PC-9 (cell line): Measurements from ENCODE around the gene VWA2. TPM values are rescaled to one million over a fixed set of nuclear protein-coding genes. Genes with fewer than 3 reads are reported as not detected.

Source experiments
- BruUV-seq: library from RNA; stranded (reverse); fragments of 400-500 nt; replicated peaks from 2 replicates; lab custom pipeline; 2021; lab: Mats Ljungman, UMichigan
- CTCF ChIA-PET: fragments of 300-600 bp; sonication (Branson Sonifier 250); formaldehyde crosslinking; loops from one replicate; lab custom pipeline; 2022; ENCODE audit warnings: antibody characterized with exemption; lab: Charles Lee
- POLR2A ChIA-PET: fragments of 300-600 bp; sonication (Branson Sonifier 250); formaldehyde crosslinking; loops from one replicate; lab custom pipeline; 2022; ENCODE audit warnings: antibody characterized with exemption; ENCODE audit not compliant: unreplicated experiment; lab: Charles Lee
- DNase-seq, 2 experiments: peaks; one replicate each; pipeline versions ENCODE4 v3.0.0 to v3.0.0-alpha.2; 2015 to 2022; ENCODE audit warnings: mixed read lengths in 1 of 2
- H2AFZ ChIP-seq: fragments of 200-600 bp; sonication (generic); 2 replicates; pipeline ENCODE4 v1.8.1; 2017; ENCODE audit warnings: antibody characterized with exemption
- H3F3A ChIP-seq: fragments of 200-600 bp; sonication (generic); 2 replicates; pipeline ENCODE4 v1.8.1; 2017; ENCODE audit warnings: antibody characterized with exemption, mild to moderate bottlenecking, low read depth; ENCODE audit not compliant: insufficient read depth
- H3K27ac ChIP-seq: fragments of 200-600 bp; sonication (generic); 2 replicates; pipeline ENCODE4 v1.6.1; 2016; ENCODE audit warnings: mixed run types
- H3K27me3 ChIP-seq: fragments of 200-600 bp; sonication (generic); 2 replicates; pipeline ENCODE4 v1.6.1; 2016; ENCODE audit warnings: low read depth, mixed run types; ENCODE audit not compliant: insufficient read depth
- H3K36me3 ChIP-seq: fragments of 200-600 bp; sonication (generic); 2 replicates; pipeline ENCODE4 v1.6.1; 2016; ENCODE audit warnings: low read depth, mixed run types
- H3K4me1 ChIP-seq: fragments of 200-600 bp; sonication (generic); replicated peaks from 2 replicates; pipeline ENCODE4 v1.6.1; 2016; ENCODE audit warnings: mixed run types; ENCODE audit not compliant: insufficient read depth
- H3K4me2 ChIP-seq: fragments of 200-600 bp; sonication (generic); 2 replicates; pipeline ENCODE4 v1.6.1; 2017; ENCODE audit warnings: mixed run types
- H3K4me3 ChIP-seq: fragments of 200-600 bp; sonication (generic); 2 replicates; pipeline ENCODE4 v1.6.1; 2016; ENCODE audit warnings: mixed run types
- H3K79me2 ChIP-seq: fragments of 200-600 bp; sonication (generic); 2 replicates; pipeline ENCODE4 v1.6.1; 2017; ENCODE audit warnings: low read depth, mixed run types
- H3K9me2 ChIP-seq: fragments of 200-600 bp; sonication (generic); 2 replicates; pipeline ENCODE4 v1.8.1; 2017; ENCODE audit warnings: mild to moderate bottlenecking; ENCODE audit not compliant: insufficient read depth
- H3K9me3 ChIP-seq: fragments of 200-600 bp; sonication (generic); 2 replicates; pipeline ENCODE4 v1.8.1; 2016; ENCODE audit warnings: low read depth; ENCODE audit not compliant: insufficient read depth
- H4K20me1 ChIP-seq: fragments of 200-600 bp; sonication (generic); 2 replicates; pipeline ENCODE4 v1.8.1; 2017; ENCODE audit not compliant: insufficient read depth
- EZH2 ChIP-seq: fragments of 200-600 bp; sonication (generic); IDR thresholded peaks from 2 replicates; pipeline ENCODE4 v1.8.0; 2017; ENCODE audit warnings: antibody characterized with exemption, low read depth
- intact Hi-C: fragments of 100-400 bp; cut with micrococcal nuclease; formaldehyde crosslinking; loops from one replicate; pipeline ENCODE4 v1.10.0; 2022; ENCODE audit not compliant: unreplicated experiment
- total RNA-seq: library from RNA; stranded (reverse); gene quantifications from 2 replicates; pipeline ENCODE4 v1.2.3, GENCODE V29; 2021
- TF ChIP-seq, protein P1 (sequence below): fragments of 200-600 bp; sonication (generic); conservative IDR thresholded peaks from 2 replicates; pipeline ENCODE4 v1.6.1; 2017; ENCODE audit warnings: mixed run types, antibody characterized with exemption, mild to moderate bottlenecking, moderate library complexity

Gene VWA2
- total RNA-seq, 1 experiment from 2014 or later, result 0.48 TPM

- H3K36me3 ChIP-seq, result no peaks in the 10 kb centered on the region
- H3K4me1 ChIP-seq, result peaks cover 9% of the 10 kb centered on the region
- H3K9me3 ChIP-seq, result no peaks in the 10 kb centered on the region
- H3K4me2 ChIP-seq, result no peak overlapping the region
- BruUV-seq, result no TSS peak
- H3K4me3 ChIP-seq, result no peak overlapping the region
- no peak for DNase-seq
- no peaks in the 10 kb centered on the region for H3F3A ChIP-seq
- intact Hi-C loops, result loop anchor here (10.0 kb wide), 1 partner anchor 481 kb away; no protein-coding TSS in a partner anchor
- TF ChIP-seq, protein P1, sequence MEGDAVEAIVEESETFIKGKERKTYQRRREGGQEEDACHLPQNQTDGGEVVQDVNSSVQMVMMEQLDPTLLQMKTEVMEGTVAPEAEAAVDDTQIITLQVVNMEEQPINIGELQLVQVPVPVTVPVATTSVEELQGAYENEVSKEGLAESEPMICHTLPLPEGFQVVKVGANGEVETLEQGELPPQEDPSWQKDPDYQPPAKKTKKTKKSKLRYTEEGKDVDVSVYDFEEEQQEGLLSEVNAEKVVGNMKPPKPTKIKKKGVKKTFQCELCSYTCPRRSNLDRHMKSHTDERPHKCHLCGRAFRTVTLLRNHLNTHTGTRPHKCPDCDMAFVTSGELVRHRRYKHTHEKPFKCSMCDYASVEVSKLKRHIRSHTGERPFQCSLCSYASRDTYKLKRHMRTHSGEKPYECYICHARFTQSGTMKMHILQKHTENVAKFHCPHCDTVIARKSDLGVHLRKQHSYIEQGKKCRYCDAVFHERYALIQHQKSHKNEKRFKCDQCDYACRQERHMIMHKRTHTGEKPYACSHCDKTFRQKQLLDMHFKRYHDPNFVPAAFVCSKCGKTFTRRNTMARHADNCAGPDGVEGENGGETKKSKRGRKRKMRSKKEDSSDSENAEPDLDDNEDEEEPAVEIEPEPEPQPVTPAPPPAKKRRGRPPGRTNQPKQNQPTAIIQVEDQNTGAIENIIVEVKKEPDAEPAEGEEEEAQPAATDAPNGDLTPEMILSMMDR, result no peak
- TF ChIP-seq EZH2, result no peak
- CTCF ChIA-PET, result interaction anchor here (0.6 to 2.7 kb wide), 6 partner anchors 99 to 599 kb away, joined by 3 to 18 read pairs (median 3); no protein-coding TSS in a partner anchor
- H3K27ac ChIP-seq, result no peak overlapping the region
- no peaks in the 10 kb centered on the region for H3K27me3 ChIP-seq
- H3K79me2 ChIP-seq, result no peaks in the 10 kb centered on the region
- H2AFZ ChIP-seq, result no peak overlapping the region
- H4K20me1 ChIP-seq, result no peaks in the 10 kb centered on the region
- POLR2A ChIA-PET, result no interaction called here
- no peaks in the 10 kb centered on the region for H3K9me2 ChIP-seq
Observed at GRCh38 chr10:114303556-114303955, 64.5 kb downstream of the VWA2 start.

- H4K20me1 ChIP-seq, result no peaks in the 10 kb centered on the region
- H3K4me3 ChIP-seq, result no peak overlapping the region
- H3K79me2 ChIP-seq, result no peaks in the 10 kb centered on the region
- ChIA-PET POLR2A (no interaction called here), CTCF (interaction anchor here (0.6 to 2.7 kb wide), 6 partner anchors 99 to 600 kb away, joined by 3 to 18 read pairs (median 3); no protein-coding TSS in a partner anchor)
- H2AFZ ChIP-seq, result no peak overlapping the region
- no peaks in the 10 kb centered on the region for H3F3A ChIP-seq
- H3K4me2 ChIP-seq, result no peak overlapping the region
- peak in 1 of 2 experiments; percentile 51 for DNase-seq
- H3K9me3 ChIP-seq, result no peaks in the 10 kb centered on the region
- no peak overlapping the region for H3K27ac ChIP-seq
- intact Hi-C loops, result loop anchor here (1.0 to 10.0 kb wide), 4 partner anchors 155 to 481 kb away; no protein-coding TSS in a partner anchor
- no TSS peak for BruUV-seq
- H3K9me2 ChIP-seq, result no peaks in the 10 kb centered on the region
- H3K27me3 ChIP-seq, result no peaks in the 10 kb centered on the region
- H3K4me1 ChIP-seq, result peaks cover 9% of the 10 kb centered on the region
- TF ChIP-seq, protein P1, result peak; percentile 77
- TF ChIP-seq EZH2, result no peak
- H3K36me3 ChIP-seq, result no peaks in the 10 kb centered on the region
Observed at GRCh38 chr10:114304017-114304570, 65.0 kb downstream of the VWA2 start.

DNA sequence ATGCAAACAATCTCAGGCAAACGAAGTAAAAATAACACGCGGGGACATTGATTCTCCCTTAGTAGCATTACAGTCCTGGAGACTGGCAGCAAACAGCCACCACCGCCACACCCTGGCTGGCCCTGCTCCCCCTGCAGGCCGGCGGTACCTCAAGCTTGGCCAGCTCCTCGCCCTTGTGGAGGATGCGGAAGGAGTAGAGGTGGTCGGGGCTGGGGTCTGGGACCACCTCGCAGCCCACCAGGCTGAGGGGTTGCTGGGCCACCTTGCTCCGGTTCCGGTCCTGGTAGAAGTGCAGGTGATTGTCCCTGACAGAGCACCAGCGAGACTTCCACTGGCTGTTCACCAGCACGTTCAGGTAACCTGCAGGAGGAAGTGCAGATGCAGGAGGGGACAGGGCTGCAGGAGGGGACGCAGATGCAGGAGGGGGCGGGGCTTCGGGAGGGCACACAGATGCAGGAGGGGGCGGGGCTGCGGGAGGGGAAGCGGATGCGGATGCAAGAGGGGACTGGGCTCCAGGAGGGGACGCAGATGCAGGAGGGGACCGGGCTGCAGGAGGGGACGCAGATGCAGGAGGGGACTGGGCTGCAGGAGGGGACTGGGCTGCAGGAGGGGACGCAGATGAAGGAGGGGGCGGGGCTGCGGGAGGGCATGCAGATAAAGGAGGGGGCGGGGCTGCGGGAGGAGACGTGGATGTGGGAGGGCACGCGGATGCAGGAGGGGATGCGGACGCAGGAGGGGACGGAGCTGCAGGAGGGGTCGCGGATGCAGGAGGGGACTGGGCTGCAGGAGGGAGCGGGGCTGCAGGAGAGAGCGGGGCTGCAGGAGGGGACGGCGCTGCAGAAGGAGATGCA lies 65.7 kb downstream of the VWA2 start:
- no peak for TF ChIP-seq EZH2
- TF ChIP-seq, protein P1, result no peak
- Histone ChIP-seq H3K4me2 (no peak overlapping the region), H2AFZ (no peak overlapping the region), H3K9me2 (no peaks in the 10 kb centered on the region), H3K27ac (no peak overlapping the region), H3K9me3 (no peaks in the 10 kb centered on the region), H3K27me3 (no peaks in the 10 kb centered on the region), H3K36me3 (no peaks in the 10 kb centered on the region), H3K4me3 (no peak overlapping the region), H3K79me2 (no peaks in the 10 kb centered on the region), H3F3A (no peaks in the 10 kb centered on the region), H3K4me1 (peaks cover 9% of the 10 kb centered on the region), H4K20me1 (no peaks in the 10 kb centered on the region)
- ChIA-PET POLR2A (no interaction called here), CTCF (interaction anchor here (1.7 to 2.7 kb wide), 2 partner anchors 98 to 154 kb away, joined by 6 to 18 read pairs; no protein-coding TSS in a partner anchor)
- no TSS peak for BruUV-seq
- intact Hi-C loops, result loop anchor here (1.0 to 10.0 kb wide), 4 partner anchors 155 to 480 kb away; no protein-coding TSS in a partner anchor
- DNase-seq, result no peak
